GM21786 (cell line): ENCODE measurements around the gene SORT1.
"Not testable (repeated sequence)": the region's sequence is repeated elsewhere in the genome, so short reads cannot be mapped to it uniquely, and the experiment has no call there.

Source experiments
- ATAC-seq: cut with Tn5 transposase; IDR thresholded peaks from one replicate; pipeline ENCODE4 v1.9.1; 2021; ENCODE audit not compliant: unreplicated experiment

SORT1 gene

GRCh38 chr1:109301874-109302273 is 95.8 kb downstream of the SORT1 start:
- ATAC-seq = no peak

- no peak for ATAC-seq
These were observed 97.0 kb downstream of the SORT1 start for GRCh38 chr1:109300650-109301151.

DNA sequence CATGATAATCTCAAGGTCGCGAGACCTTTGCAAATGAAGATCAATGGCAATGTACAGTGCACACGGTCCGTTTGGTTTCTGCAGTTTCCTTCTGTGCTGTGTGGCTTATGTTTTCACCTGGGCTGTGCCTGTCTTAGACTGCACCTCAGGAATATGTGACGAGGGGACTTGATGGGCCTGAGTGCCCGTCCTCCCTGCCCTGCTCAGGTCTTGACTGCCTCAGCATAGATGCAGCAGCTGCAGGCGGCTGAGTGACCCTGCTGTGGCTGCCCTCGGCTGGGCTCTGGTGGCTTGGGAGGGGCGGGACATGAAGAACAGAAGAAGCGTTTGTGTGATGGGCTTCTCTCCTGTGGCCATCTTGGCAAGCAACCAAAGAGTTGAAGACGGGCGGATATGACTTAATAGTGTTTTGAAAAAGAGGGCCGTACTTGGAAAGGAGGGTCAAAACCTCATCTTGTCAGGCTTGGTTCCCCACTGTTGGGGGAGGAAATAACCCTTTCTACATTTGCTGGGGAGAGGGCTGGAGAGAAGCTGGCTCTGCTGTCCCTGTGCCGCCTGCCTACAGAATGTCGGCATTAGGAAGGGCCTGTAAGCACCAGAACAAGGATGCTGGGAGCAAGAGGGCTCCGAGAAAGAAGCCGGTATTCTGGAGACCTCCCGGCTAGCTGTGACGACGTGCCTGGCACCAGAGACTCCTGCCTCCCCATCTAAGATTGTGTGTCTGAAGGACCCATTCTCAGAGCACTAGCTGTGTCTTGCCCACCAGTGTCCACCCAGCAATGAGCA is 98.0 kb downstream of the SORT1 start:
- no peak for ATAC-seq

DNA sequence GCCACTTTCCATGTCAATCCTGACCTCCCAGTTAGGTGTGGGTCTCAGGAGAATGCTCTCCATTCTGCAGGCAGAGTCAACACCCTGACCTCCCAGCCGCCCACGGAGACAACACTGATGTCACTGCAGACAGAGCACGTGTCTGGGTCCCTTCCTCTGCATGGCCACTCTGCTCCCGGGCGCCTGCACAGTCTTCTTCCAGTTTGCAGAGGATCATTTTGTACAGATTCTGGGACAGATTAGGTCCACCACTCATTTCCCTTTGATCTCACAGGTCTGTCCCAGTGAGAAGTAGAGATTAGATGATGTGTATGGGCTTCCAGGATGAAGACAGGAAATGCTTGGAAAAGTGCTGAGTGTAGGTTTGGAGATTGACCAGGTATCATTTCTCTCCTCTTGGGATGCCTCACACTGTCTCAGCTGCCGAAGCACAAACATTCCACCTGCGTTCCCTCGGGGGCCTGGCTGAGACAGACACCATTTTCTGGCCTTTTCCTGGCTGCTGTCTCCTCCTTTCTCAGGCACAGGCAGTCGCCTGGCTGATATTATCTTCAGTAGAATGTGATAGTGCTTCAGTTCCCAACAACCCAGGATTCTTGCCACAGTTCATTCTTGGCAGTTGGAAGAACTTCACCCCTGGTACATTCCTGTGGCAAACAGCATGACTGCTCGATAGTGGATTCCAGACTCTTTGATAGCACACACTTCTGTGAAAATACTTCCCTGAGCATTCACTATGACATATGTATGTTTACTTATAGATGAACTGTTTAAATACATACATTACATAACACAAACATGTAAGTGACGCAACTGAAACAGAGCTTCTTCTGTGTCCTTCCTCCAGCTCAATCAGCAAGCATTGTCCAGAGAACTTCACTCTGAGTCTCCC is 98.8 kb downstream of the SORT1 start:
- no peak for ATAC-seq

GRCh38 chr1:109296782-109297181 is 100.9 kb downstream of the SORT1 start:
- ATAC-seq = no peak

GRCh38 chr1:109295712-109296415 is 101.9 kb downstream of the SORT1 start:
- ATAC-seq = no peak

DNA sequence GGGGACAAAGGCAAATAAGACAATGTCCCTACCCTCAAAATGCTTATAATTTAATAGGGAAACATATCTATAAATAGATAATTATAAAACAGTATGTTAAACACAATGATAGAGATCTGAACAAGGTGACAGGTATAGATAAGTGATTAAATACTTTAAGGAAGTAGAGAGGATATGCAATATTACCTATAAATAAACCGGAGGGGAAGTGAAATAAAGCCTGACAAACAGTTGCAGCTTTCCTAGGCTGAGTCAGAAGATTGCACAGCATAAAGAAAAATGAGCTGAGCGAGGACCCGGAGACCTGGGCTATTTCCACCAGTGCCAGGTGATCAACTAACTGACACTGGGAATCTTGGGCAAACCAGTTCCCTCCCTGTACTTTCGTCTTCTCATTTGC is 103.2 kb downstream of the SORT1 start:
- ATAC-seq = no peak

DNA sequence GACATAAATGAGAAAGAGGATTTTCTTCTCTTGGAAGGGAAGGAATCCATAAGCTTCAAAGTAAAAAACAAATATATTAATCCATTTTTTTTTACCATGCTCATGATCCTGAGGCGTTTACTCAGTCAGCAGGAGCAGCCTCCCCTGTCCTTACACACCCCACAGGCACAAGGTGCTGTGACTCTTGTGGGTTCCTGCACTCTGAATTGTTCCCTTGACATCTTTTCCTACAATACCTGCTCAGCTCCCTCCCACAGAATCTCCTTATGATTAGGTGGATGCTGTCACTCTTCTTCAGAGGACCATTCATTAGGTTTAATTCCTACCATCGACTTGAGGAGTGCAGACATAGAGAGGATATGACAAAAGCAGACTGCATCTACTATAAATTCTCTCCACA is 104.7 kb downstream of the SORT1 start:
- no peak for ATAC-seq

- ATAC-seq = no peak
These were observed 105.4 kb downstream of the SORT1 start for GRCh38 chr1:109292364-109292763.

DNA sequence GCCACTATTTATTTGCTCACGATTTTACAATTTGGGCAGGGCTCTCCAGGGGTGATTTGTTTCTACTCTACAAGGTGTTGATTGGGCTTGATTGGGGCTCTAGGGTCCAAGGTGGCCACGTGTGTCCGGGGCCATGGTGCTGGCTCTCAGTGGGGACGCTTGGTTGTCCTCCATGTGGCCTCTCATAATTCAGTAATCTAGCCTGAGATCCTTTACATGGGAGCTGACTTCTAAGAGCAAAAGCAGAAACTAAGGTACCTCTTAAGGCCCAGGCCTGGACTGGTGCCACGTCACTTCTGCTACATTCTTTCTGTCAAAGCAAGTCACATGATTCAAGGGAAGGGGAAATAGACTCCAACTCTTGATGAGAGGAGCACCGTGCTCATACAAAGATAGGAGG is 106.7 kb downstream of the SORT1 start:
- no peak for ATAC-seq

GRCh38 chr1:109290137-109290536 is 107.6 kb downstream of the SORT1 start:
- ATAC-seq = no peak

DNA sequence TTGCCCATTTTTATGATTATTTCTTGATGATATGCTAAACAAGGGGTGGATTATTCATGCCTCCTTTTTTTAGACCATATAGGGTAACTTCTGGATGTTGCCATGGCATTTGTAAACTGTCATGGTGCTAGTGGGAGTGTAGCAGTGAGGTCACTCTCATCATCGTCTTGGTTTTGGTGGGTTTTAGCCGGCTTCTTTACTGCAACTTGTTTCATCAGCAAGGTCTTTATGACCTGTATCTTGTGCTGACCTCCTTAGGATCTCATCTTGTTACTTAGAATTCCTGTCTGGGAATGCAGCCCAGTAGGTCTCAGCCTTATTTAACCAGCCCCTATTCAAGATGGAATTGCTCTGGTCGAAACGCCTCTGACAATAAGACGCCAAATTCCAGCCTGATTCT is 111.0 kb downstream of the SORT1 start:
- not testable (repeated sequence) for ATAC-seq

- ATAC-seq = no peak
These were observed 113.7 kb downstream of the SORT1 start for GRCh38 chr1:109283748-109284600.

DNA sequence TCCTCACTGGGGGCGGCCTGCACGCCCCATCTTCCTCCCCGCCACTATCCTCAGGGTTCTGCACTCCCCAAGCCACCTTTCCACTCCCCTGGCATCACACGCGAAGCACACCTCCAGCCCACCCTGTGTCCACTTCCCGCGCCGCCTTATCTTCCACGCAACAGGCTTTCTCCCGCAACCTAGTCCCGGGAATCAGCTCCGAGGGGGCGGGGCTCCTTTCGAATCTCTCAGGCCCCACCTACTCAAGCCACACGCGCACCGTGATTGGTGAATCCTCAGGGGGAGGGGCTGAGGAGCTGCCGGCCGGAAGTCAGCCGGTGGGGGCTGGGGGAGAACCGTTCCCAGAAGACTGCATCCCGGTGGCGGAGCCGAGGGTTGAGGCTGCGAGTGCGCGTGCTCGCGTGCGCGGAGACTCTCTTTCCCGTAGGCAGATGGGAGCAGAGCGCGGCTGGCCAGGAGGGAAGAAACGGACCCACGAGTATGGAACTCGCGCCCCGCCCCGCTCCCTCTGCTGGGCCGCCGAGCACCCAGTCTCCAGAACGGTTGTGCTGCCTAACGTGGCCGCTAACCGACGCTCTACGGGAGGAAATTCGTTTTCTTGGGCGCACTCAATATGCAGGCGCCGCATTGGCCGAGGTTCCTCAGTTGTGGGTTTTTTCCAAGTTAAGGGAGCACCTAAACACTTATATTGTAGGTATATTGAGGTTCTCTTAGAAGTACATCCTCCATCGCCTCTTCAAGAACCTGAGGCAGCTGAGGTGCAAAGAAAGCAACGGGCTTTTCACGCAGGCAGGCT is 114.6 kb downstream of the SORT1 start, which contains the start of gene PSRC1:
Gene PSRC1, minus strand, starts transcription at position 194 of the 796 bp plus-strand sequence.
- peak; percentile 94 for ATAC-seq

GRCh38 chr1:109282497-109282951 is 115.2 kb downstream of the SORT1 start:
- ATAC-seq = no peak

DNA sequence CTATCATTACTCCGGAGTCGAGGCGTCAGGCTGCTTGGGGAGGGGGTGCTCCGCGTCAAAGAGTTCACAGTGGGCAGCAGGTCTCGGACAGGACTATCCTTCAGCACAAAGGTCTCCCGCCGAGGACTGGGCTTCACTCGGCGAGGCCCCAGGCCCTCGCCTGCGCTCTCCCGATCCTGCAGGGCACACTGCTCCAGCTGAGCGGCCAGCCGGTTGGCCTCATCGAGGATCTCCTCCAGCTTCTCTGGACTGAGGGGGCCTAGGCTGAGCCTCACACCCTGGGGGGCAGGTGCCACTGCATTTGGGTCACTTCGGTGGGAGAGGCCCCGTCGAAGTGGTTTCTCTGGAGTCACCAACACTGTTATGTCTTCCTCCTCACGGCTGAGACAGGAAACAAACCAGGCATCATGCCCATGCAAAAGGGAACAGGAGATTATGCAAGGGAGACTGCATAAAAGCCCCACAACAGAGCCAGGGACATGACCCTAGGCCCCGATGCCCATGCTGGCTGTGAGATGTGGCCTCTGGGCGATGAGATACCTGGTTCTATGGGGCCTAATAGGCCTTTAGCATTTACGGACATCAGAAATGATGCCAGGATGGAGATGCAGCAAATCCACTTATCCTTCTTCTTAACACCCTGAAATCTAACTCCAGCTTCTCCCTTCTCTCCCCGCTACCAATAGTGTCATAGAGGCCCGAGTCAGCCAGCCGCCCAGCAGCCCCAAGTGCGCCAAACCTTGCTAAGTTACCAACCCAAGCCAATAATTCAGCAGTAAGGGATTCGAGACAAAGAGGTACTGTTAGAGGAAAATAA is 115.8 kb downstream of the SORT1 start:
- no peak for ATAC-seq

- ATAC-seq = no peak
These were observed 116.9 kb downstream of the SORT1 start for GRCh38 chr1:109280862-109281261.

GRCh38 chr1:109279615-109280278 is 118.0 kb downstream of the SORT1 start:
- ATAC-seq = no peak
